22Rv1 (cell line): Measurements from ENCODE around the gene SAMD4A.

Experiments
- CTCF ChIP-seq: fragments of 450-650 bp; IDR thresholded peaks from 2 replicates; pipeline ENCODE4 v1.5.1; 2017; ENCODE audit warnings: mild to moderate bottlenecking
- ZFX ChIP-seq: fragments of 450-650 bp; IDR thresholded peaks from 2 replicates; pipeline ENCODE4 v1.6.1; 2017; ENCODE audit warnings: antibody characterized with exemption, borderline replicate concordance

GRCh38 chr14:54803926-54804537 is 237.1 kb downstream of the SAMD4A start:
- TF ChIP-seq CTCF (no peak), ZFX (no peak)
